Measurements from ENCODE around the gene LGR4. TPM values are rescaled to one million over a fixed set of nuclear protein-coding genes. Genes with fewer than 3 reads are reported as not detected.
A peak's percentile ranks its signal among the peaks of the same experiment; 100 is the strongest.
"Not testable (repeated sequence)": the region's sequence is repeated elsewhere in the genome, so short reads cannot be mapped to it uniquely, and the experiment has no call there.

Gene LGR4
- total RNA-seq, 1 experiment from 2014 or later: 99.2 TPM

GRCh38 chr11:27451244-27451965 lies 21.2 kb downstream of the LGR4 start:
- no peak overlapping the region for H3K4me2 ChIP-seq (ENCODE audit: insufficient read depth, insufficient read length, low read length)
- no peak overlapping the region for H3K27ac ChIP-seq (ENCODE audit: insufficient read length, low read depth, low read length)
- H3K23ac ChIP-seq (ENCODE audit: insufficient read length, low read depth, low read length): no peak overlapping the region
- no peak for TF ChIP-seq CTCF (conservative IDR thresholded peaks at IDR 0.05)
- H3K4me1 ChIP-seq (ENCODE audit: insufficient read depth, low read length): no peaks in the 10 kb centered on the region; the same call in 1 of the 2 replicates
- no peak overlapping the region for H2AK5ac ChIP-seq (ENCODE audit: insufficient read length, low read length)
- H2BK120ac ChIP-seq (ENCODE audit: low read depth, low read length, poor library complexity, severe bottlenecking): no peak overlapping the region
- Mint-ChIP-seq H3K4me3 (no peak overlapping the region), H3K36me3 (ENCODE audit: insufficient read depth in 1 of 3, low read depth in 3 of 3) (peaks cover 19 to 45% (median 31%) of the 10 kb centered on the region in 3 experiments), H3K27ac (peak overlapping the region in 2 of 3 experiments; percentile 1 to 91; a peak in 2 of 7 replicates), H3K27me3 (ENCODE audit: low read depth) (no peaks in the 10 kb centered on the region), H3K4me1 (peaks cover 50 to 57% of the 10 kb centered on the region in 2 experiments), H3K9me3 (peaks cover 19% of the 10 kb centered on the region in 2 experiments)
- no peak overlapping the region for H2BK20ac ChIP-seq (ENCODE audit: low read depth, low read length, poor library complexity, severe bottlenecking)
- H2BK5ac ChIP-seq (ENCODE audit: insufficient read length, low read length): no peak overlapping the region
- peaks cover 7% of the 10 kb centered on the region for H3K79me1 ChIP-seq (ENCODE audit: insufficient read depth, low read depth, low read length, poor library complexity, severe bottlenecking)
- H3K56ac ChIP-seq (ENCODE audit: insufficient read length, low read depth, low read length): no peak overlapping the region
- H2BK12ac ChIP-seq (ENCODE audit: insufficient read length, low read depth, low read length): no peak overlapping the region
- no peaks in the 10 kb centered on the region for H3K27me3 ChIP-seq (ENCODE audit: insufficient read depth, low read length)
- no peak for DNase-seq
- peaks cover 19% of the 10 kb centered on the region; the same call in 1 of the 2 replicates for H3K79me2 ChIP-seq (ENCODE audit: insufficient read depth, low read length)
- no peak overlapping the region for H3T11ph ChIP-seq (ENCODE audit: low read length)
- no CpG with 5 or more reads among the region's 1 CpG for WGBS (ENCODE audit: extremely low coverage, insufficient read length, low lambda C conversion rate)
- no peak overlapping the region for H3K18ac ChIP-seq (ENCODE audit: insufficient read length, low read depth, low read length)
- no peak overlapping the region for H4K91ac ChIP-seq (ENCODE audit: insufficient read length, low read depth, low read length)
- no peaks in the 10 kb centered on the region for H3K23me2 ChIP-seq (ENCODE audit: insufficient read length, low read depth, low read length, poor library complexity, severe bottlenecking)
- H3K14ac ChIP-seq (ENCODE audit: insufficient read depth, low read length): no peak overlapping the region
- H4K20me1 ChIP-seq (ENCODE audit: control insufficient read depth, insufficient read depth, insufficient read length): no peaks in the 10 kb centered on the region
- no peak overlapping the region for H2AFZ ChIP-seq (ENCODE audit: low read length)
- no peak overlapping the region for H4K5ac ChIP-seq (ENCODE audit: insufficient read length, low read depth, low read length)
- H4K8ac ChIP-seq (replicated peaks; ENCODE audit: insufficient read length, low read depth, low read length): no peak overlapping the region
- H2BK15ac ChIP-seq (ENCODE audit: low read depth, low read length): no peak overlapping the region
- no peak overlapping the region for H3K9ac ChIP-seq (ENCODE audit: extremely low read depth, insufficient read length, low read length)
- H3K4ac ChIP-seq (ENCODE audit: low read depth, low read length): no peak overlapping the region
- no peaks in the 10 kb centered on the region for H3K9me3 ChIP-seq (ENCODE audit: control insufficient read depth, low read depth, low read length)

- H3K9me3 ChIP-seq (ENCODE audit: control insufficient read depth, low read depth, low read length); H3K9me3 Mint-ChIP-seq; H2AK5ac ChIP-seq (ENCODE audit: insufficient read length, low read length); H3K18ac ChIP-seq (ENCODE audit: insufficient read length, low read depth, low read length); H2BK120ac ChIP-seq (ENCODE audit: low read depth, low read length, poor library complexity, severe bottlenecking); H3K14ac ChIP-seq (ENCODE audit: insufficient read depth, low read length); H3K23ac ChIP-seq (ENCODE audit: insufficient read length, low read depth, low read length); H2BK20ac ChIP-seq (ENCODE audit: low read depth, low read length, poor library complexity, severe bottlenecking); H4K20me1 ChIP-seq (ENCODE audit: control insufficient read depth, insufficient read depth, insufficient read length); H2BK12ac ChIP-seq (ENCODE audit: insufficient read length, low read depth, low read length); H3K27ac ChIP-seq (ENCODE audit: insufficient read length, low read depth, low read length); H4K8ac ChIP-seq (replicated peaks; ENCODE audit: insufficient read length, low read depth, low read length); H3K4me2 ChIP-seq (ENCODE audit: insufficient read depth, insufficient read length, low read length); H3K4me3 Mint-ChIP-seq; H3T11ph ChIP-seq (ENCODE audit: low read length); H4K5ac ChIP-seq (ENCODE audit: insufficient read length, low read depth, low read length); H3K9ac ChIP-seq (ENCODE audit: extremely low read depth, insufficient read length, low read length); H3K27me3 Mint-ChIP-seq (ENCODE audit: low read depth); H4K91ac ChIP-seq (ENCODE audit: insufficient read length, low read depth, low read length); H2BK5ac ChIP-seq (ENCODE audit: insufficient read length, low read length); H3K79me2 ChIP-seq (ENCODE audit: insufficient read depth, low read length); H3K56ac ChIP-seq (ENCODE audit: insufficient read length, low read depth, low read length); H3K79me1 ChIP-seq (ENCODE audit: insufficient read depth, low read depth, low read length, poor library complexity, severe bottlenecking); H3K4ac ChIP-seq (ENCODE audit: low read depth, low read length); DNase-seq; H2AFZ ChIP-seq (ENCODE audit: low read length); H3K27me3 ChIP-seq (ENCODE audit: insufficient read depth, low read length); H3K4me1 ChIP-seq (ENCODE audit: insufficient read depth, low read length); H3K23me2 ChIP-seq (ENCODE audit: insufficient read length, low read depth, low read length, poor library complexity, severe bottlenecking); H2BK15ac ChIP-seq (ENCODE audit: low read depth, low read length): not testable (repeated sequence)
- H3K4me1 Mint-ChIP-seq: peaks cover 55% of the 10 kb centered on the region in 2 experiments
- no CpG with 5 or more reads among the region's 5 CpGs for WGBS (ENCODE audit: extremely low coverage, insufficient read length, low lambda C conversion rate)
- peaks cover 0 to 19% (median 14%) of the 10 kb centered on the region in 3 experiments; a peak in 4 of 7 replicates for H3K36me3 Mint-ChIP-seq (ENCODE audit: insufficient read depth in 1 of 3, low read depth in 3 of 3)
- 0 out of 7 replicates have a peak overlapping the region, but pooled peaks of 1 of the 3 experiments have one; percentile 23 for H3K27ac Mint-ChIP-seq
Observed at GRCh38 chr11:27448184-27448540, 24.4 kb downstream of the LGR4 start.

All from H9 (cell line).